Measurements from ENCODE around the gene MED26.

MED26 gene

DNA sequence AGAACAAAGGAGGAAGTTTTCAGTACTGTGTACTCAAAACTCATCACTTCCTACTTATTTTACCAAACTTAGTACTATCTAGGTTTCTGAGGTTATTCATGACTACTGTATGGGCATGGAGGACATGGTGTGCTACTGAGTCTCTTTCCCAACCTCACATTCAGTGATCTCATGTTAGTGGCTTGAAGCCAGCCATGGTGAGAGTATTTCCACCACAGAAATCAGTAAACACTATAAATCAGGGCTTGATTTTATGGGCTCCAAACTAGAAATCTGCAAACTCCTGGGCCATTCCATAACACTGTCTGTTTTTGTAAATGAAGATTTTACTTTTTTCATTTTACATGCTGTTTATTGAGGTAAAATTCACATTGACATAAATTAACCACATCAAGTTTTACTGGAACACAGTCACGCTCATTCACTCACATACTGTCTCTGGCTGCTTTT, 19.7 kb downstream of the MED26 start (continued):
- TF ChIP-seq KLF10 (tag by site-specific recombination; IDR thresholded peaks at IDR 0.05) (peak; percentile 60; the same call in 1 of the 2 replicates), ZNF404 (tag by site-specific recombination; IDR thresholded peaks at IDR 0.05) (no peak), GLIS2 (tag by site-specific recombination; IDR thresholded peaks at IDR 0.05) (no peak), ZFHX2 (tag by site-specific recombination; conservative IDR thresholded peaks at IDR 0.05) (no peak), ZNF366 (tag by site-specific recombination; conservative IDR thresholded peaks at IDR 0.05) (peak; percentile 42; the same call in 1 of the 2 replicates), ZNF266 (tag by site-specific recombination; IDR thresholded peaks at IDR 0.05; ENCODE audit: low read depth) (no peak), ZNF174 (tag by site-specific recombination; IDR thresholded peaks at IDR 0.05) (no peak), YY2 (tag by site-specific recombination; IDR thresholded peaks at IDR 0.05) (no peak), KLF9 (tag by site-specific recombination; IDR thresholded peaks at IDR 0.05; ENCODE audit: low read depth) (no peak), SP3 (tag by site-specific recombination; IDR thresholded peaks at IDR 0.05) (no peak), ZSCAN30 (tag by site-specific recombination; IDR thresholded peaks at IDR 0.05) (peak; percentile 70; the same call in 1 of the 2 replicates), ZNF416 (tag by site-specific recombination; IDR thresholded peaks at IDR 0.05) (no peak), ZNF777 (tag by site-specific recombination; IDR thresholded peaks at IDR 0.05; ENCODE audit: borderline replicate concordance) (no peak), ZNF311 (tag by site-specific recombination; IDR thresholded peaks at IDR 0.05; ENCODE audit: borderline replicate concordance) (no peak), ZNF112 (tag by site-specific recombination; IDR thresholded peaks at IDR 0.05) (no peak), ZNF214 (tag by site-specific recombination; IDR thresholded peaks at IDR 0.05; ENCODE audit: borderline replicate concordance) (no peak), ZNF518A (tag by site-specific recombination; conservative IDR thresholded peaks at IDR 0.05; ENCODE audit: low read depth) (no peak), ZNF747 (tag by site-specific recombination; IDR thresholded peaks at IDR 0.05) (no peak), ZNF792 (tag by site-specific recombination; IDR thresholded peaks at IDR 0.05) (no peak), ZNF701 (tag by site-specific recombination; IDR thresholded peaks at IDR 0.05) (no peak), ZNF510 (tag by site-specific recombination; IDR thresholded peaks at IDR 0.05; ENCODE audit: insufficient replicate concordance) (no peak), MEIS1 (CRISPR knock-in tag; IDR thresholded peaks at IDR 0.05; ENCODE audit: borderline replicate concordance) (no peak), ZNF138 (tag by site-specific recombination; IDR thresholded peaks at IDR 0.05; ENCODE audit: borderline replicate concordance) (no peak)
- TF ChIP-seq, protein P1, sequence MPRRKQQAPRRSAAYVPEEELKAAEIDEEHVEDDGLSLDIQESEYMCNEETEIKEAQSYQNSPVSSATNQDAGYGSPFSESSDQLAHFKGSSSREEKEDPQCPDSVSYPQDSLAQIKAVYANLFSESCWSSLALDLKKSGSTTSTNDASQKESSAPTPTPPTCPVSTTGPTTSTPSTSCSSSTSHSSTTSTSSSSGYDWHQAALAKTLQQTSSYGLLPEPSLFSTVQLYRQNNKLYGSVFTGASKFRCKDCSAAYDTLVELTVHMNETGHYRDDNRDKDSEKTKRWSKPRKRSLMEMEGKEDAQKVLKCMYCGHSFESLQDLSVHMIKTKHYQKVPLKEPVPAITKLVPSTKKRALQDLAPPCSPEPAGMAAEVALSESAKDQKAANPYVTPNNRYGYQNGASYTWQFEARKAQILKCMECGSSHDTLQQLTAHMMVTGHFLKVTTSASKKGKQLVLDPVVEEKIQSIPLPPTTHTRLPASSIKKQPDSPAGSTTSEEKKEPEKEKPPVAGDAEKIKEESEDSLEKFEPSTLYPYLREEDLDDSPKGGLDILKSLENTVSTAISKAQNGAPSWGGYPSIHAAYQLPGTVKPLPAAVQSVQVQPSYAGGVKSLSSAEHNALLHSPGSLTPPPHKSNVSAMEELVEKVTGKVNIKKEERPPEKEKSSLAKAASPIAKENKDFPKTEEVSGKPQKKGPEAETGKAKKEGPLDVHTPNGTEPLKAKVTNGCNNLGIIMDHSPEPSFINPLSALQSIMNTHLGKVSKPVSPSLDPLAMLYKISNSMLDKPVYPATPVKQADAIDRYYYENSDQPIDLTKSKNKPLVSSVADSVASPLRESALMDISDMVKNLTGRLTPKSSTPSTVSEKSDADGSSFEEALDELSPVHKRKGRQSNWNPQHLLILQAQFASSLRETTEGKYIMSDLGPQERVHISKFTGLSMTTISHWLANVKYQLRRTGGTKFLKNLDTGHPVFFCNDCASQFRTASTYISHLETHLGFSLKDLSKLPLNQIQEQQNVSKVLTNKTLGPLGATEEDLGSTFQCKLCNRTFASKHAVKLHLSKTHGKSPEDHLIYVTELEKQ (tag by site-specific recombination; IDR thresholded peaks at IDR 0.05; ENCODE audit: borderline replicate concordance), result peak; percentile 50; the same call in 1 of the 2 replicates
- TF ChIP-seq, protein P2, sequence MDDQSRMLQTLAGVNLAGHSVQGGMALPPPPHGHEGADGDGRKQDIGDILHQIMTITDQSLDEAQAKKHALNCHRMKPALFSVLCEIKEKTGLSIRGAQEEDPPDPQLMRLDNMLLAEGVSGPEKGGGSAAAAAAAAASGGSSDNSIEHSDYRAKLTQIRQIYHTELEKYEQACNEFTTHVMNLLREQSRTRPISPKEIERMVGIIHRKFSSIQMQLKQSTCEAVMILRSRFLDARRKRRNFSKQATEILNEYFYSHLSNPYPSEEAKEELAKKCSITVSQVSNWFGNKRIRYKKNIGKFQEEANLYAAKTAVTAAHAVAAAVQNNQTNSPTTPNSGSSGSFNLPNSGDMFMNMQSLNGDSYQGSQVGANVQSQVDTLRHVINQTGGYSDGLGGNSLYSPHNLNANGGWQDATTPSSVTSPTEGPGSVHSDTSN (CRISPR knock-in tag; IDR thresholded peaks at IDR 0.05), result no peak
- TF ChIP-seq, protein P3, sequence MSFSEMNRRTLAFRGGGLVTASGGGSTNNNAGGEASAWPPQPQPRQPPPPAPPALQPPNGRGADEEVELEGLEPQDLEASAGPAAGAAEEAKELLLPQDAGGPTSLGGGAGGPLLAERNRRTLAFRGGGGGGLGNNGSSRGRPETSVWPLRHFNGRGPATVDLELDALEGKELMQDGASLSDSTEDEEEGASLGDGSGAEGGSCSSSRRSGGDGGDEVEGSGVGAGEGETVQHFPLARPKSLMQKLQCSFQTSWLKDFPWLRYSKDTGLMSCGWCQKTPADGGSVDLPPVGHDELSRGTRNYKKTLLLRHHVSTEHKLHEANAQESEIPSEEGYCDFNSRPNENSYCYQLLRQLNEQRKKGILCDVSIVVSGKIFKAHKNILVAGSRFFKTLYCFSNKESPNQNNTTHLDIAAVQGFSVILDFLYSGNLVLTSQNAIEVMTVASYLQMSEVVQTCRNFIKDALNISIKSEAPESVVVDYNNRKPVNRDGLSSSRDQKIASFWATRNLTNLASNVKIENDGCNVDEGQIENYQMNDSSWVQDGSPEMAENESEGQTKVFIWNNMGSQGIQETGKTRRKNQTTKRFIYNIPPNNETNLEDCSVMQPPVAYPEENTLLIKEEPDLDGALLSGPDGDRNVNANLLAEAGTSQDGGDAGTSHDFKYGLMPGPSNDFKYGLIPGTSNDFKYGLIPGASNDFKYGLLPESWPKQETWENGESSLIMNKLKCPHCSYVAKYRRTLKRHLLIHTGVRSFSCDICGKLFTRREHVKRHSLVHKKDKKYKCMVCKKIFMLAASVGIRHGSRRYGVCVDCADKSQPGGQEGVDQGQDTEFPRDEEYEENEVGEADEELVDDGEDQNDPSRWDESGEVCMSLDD (tag by site-specific recombination; IDR thresholded peaks at IDR 0.05), result no peak

Measured in HEK293 (cell line).